Loucy (cell line): ENCODE data around the gene COA5.

Experiments
- H2AFZ ChIP-seq: fragments of 200-600 bp; sonication (generic); 2 replicates; pipeline ENCODE4 v1.6.0; 2016; ENCODE audit warnings: antibody characterized with exemption, mild to moderate bottlenecking, low read length, moderate library complexity
- H3F3A ChIP-seq: fragments of 200-600 bp; 2 replicates; pipeline ENCODE4 v1.6.0; 2016; ENCODE audit warnings: antibody characterized with exemption, low read depth, mild to moderate bottlenecking
- H3K27me3 ChIP-seq: fragments of 200-600 bp; sonication (generic); 2 replicates; pipeline ENCODE4 v1.6.1; 2014; ENCODE audit warnings: low read length, mild to moderate bottlenecking; ENCODE audit not compliant: insufficient read depth, poor library complexity, severe bottlenecking
- H3K36me3 ChIP-seq: fragments of 200-600 bp; sonication (generic); 2 replicates; pipeline ENCODE4 v1.6.1; 2016; ENCODE audit warnings: low read length; ENCODE audit not compliant: insufficient read depth
- H3K4me1 ChIP-seq: fragments of 200-600 bp; sonication (generic); 2 replicates; pipeline ENCODE4 v1.5.1; 2014; ENCODE audit warnings: low read length, mild to moderate bottlenecking; ENCODE audit not compliant: insufficient read depth, poor library complexity, severe bottlenecking
- H3K4me2 ChIP-seq: fragments of 200-600 bp; sonication (generic); 2 replicates; pipeline ENCODE4 v1.6.0; 2014; ENCODE audit warnings: antibody characterized with exemption, low read length, low read depth, mild to moderate bottlenecking; ENCODE audit not compliant: poor library complexity, severe bottlenecking
- H3K4me3 ChIP-seq: fragments of 200-600 bp; sonication (generic); 2 replicates; pipeline ENCODE4 v1.5.1; 2014; ENCODE audit warnings: low read length, mild to moderate bottlenecking, mixed read lengths; ENCODE audit not compliant: poor library complexity, severe bottlenecking
- H3K79me2 ChIP-seq: fragments of 200-600 bp; sonication (generic); 2 replicates; pipeline ENCODE4 v1.6.1; 2014; ENCODE audit warnings: low read length; ENCODE audit not compliant: insufficient read depth
- H3K9ac ChIP-seq: fragments of 200-600 bp; sonication (generic); 2 replicates; pipeline ENCODE4 v1.6.0; 2014; ENCODE audit warnings: mild to moderate bottlenecking, low read depth, low read length, moderate library complexity; ENCODE audit not compliant: poor library complexity, severe bottlenecking
- H3K9me2 ChIP-seq: fragments of 200-600 bp; sonication (generic); replicated peaks from 2 replicates; pipeline ENCODE4 v1.6.1; 2016; ENCODE audit warnings: low read depth, low read length, mixed read lengths
- H3K9me3 ChIP-seq: fragments of 200-600 bp; sonication (generic); 2 replicates; pipeline ENCODE4 v1.6.1; 2014; ENCODE audit warnings: mild to moderate bottlenecking, antibody characterized with exemption, low read length, low read depth; ENCODE audit not compliant: insufficient read depth
- H4K20me1 ChIP-seq: fragments of 200-600 bp; sonication (generic); 2 replicates; pipeline ENCODE4 v1.6.0; 2014; ENCODE audit warnings: antibody characterized with exemption, low read length, mild to moderate bottlenecking; ENCODE audit not compliant: insufficient read depth, poor library complexity, severe bottlenecking
- CTCF ChIP-seq: fragments of 200-600 bp; sonication (generic); conservative IDR thresholded peaks from 2 replicates; pipeline ENCODE4 v1.5.1; 2014; ENCODE audit warnings: mild to moderate bottlenecking, antibody characterized with exemption, low read length
- EZH2phosphoT487 ChIP-seq: fragments of 200-600 bp; IDR thresholded peaks from 2 replicates; pipeline ENCODE4 v1.6.1; 2018; ENCODE audit warnings: antibody characterized with exemption, mild to moderate bottlenecking, moderate library complexity, borderline replicate concordance

COA5 gene

GRCh38 chr2:98552499-98553179 is 55.7 kb downstream of the COA5 start:
- Histone ChIP-seq H3K27me3 (no peaks in the 10 kb centered on the region), H3K9ac (no peak overlapping the region), H3K4me1 (peaks cover 67% of the 10 kb centered on the region), H2AFZ (no peak overlapping the region), H3K4me2 (no peak overlapping the region), H3K36me3 (peaks cover 31% of the 10 kb centered on the region; the same call in 1 of the 2 replicates), H3K9me3 (no peaks in the 10 kb centered on the region), H4K20me1 (no peaks in the 10 kb centered on the region), H3K4me3 (no peak overlapping the region), H3K9me2 (no peaks in the 10 kb centered on the region), H3K79me2 (no peaks in the 10 kb centered on the region), H3F3A (no peaks in the 10 kb centered on the region; the same call in 1 of the 2 replicates)
- TF ChIP-seq EZH2phosphoT487 (no peak), CTCF (no peak)

GRCh38 chr2:98551316-98551715 is 57.0 kb downstream of the COA5 start:
- H2AFZ ChIP-seq = no peak overlapping the region
- H3K27me3 ChIP-seq = no peaks in the 10 kb centered on the region
- peaks cover 64% of the 10 kb centered on the region for H3K4me1 ChIP-seq
- H3K79me2 ChIP-seq = no peaks in the 10 kb centered on the region
- H3K9me2 ChIP-seq = no peaks in the 10 kb centered on the region
- H3K4me3 ChIP-seq = no peak overlapping the region
- TF ChIP-seq EZH2phosphoT487 = no peak
- TF ChIP-seq CTCF = no peak
- peaks cover 36% of the 10 kb centered on the region; the same call in 1 of the 2 replicates for H3K36me3 ChIP-seq
- H3K9ac ChIP-seq = no peak overlapping the region
- no peaks in the 10 kb centered on the region for H3K9me3 ChIP-seq
- H3F3A ChIP-seq = no peaks in the 10 kb centered on the region; the same call in 1 of the 2 replicates
- no peaks in the 10 kb centered on the region for H4K20me1 ChIP-seq
- no peak overlapping the region for H3K4me2 ChIP-seq

GRCh38 chr2:98550165-98550564 is 58.1 kb downstream of the COA5 start:
- H3K9me2 ChIP-seq = no peaks in the 10 kb centered on the region
- H3K4me3 ChIP-seq = no peak overlapping the region
- peaks cover 57% of the 10 kb centered on the region for H3K4me1 ChIP-seq
- TF ChIP-seq CTCF = no peak
- TF ChIP-seq EZH2phosphoT487 = no peak
- no peaks in the 10 kb centered on the region for H3K9me3 ChIP-seq
- H3K79me2 ChIP-seq = no peaks in the 10 kb centered on the region
- H3K9ac ChIP-seq = peak overlapping the region; percentile 42
- peaks cover 33% of the 10 kb centered on the region; the same call in 1 of the 2 replicates for H3K36me3 ChIP-seq
- no peak overlapping the region for H2AFZ ChIP-seq
- H4K20me1 ChIP-seq = no peaks in the 10 kb centered on the region
- no peaks in the 10 kb centered on the region; the same call in 1 of the 2 replicates for H3F3A ChIP-seq
- H3K4me2 ChIP-seq = peak overlapping the region; percentile 49
- H3K27me3 ChIP-seq = no peaks in the 10 kb centered on the region
